IMR-90 (cell line): ENCODE results near the gene KCTD2. TPM values are rescaled to one million over a fixed set of nuclear protein-coding genes. Genes with fewer than 3 reads are reported as not detected.

Source experiments
- microRNA-seq, 2 experiments: library from miRNA; stranded (forward) in 1 of 2; unstranded in 1 of 2; fragments of 10-50 nt in 1 of 2; fragments of <30 nt in 1 of 2; gene quantifications in 1 of 2; microRNA quantifications in 1 of 2; one replicate each; pipeline versions ENCODE3 to v1.1.0; 2013 to 2020; ENCODE audit not compliant: insufficient read depth in 1 of 2, insufficient read length in 1 of 2, unreplicated experiment in 1 of 2
- polyA plus RNA-seq, 3 experiments: library from polyadenylated mRNA; depleted of rRNA; stranded (reverse); fragments of >200 nt; gene quantifications; 2 replicates each; pipeline ENCODE4 v1.2.3, GENCODE V29; 2012; ENCODE audit warnings: low replicate concordance in 1 of 3
- small RNA-seq, 5 experiments: library from RNA; depleted of rRNA; stranded (forward); fragments of <200 nt; gene quantifications; one replicate each; pipeline ENCODE3, GENCODE V24; 2012
- total RNA-seq: library from RNA; depleted of rRNA; stranded (reverse); fragments of >200 nt; gene quantifications from 2 replicates; pipeline ENCODE4 v1.2.3, GENCODE V29; 2012; rRNA removed

The KCTD2 gene
- total and polyA plus RNA-seq, 2 of the 4 experiments (the other 2 are of a cell fraction), result 9.1 to 18.4 TPM

Small RNA genes lying within 50 kb of the gene (microRNA-seq; reads per million reads assigned to microRNA genes)
- gene AC111186.1 (ENCODE audit: insufficient read depth, insufficient read length) (not detected), gene RF00019 (ENCODE audit: insufficient read depth, insufficient read length) (not detected), gene RN7SL573P (ENCODE audit: insufficient read depth, insufficient read length) (not detected), gene RNU6-362P (ENCODE audit: insufficient read depth, insufficient read length) (not detected)

Small RNA genes lying within 50 kb of the gene (small RNA-seq; reads per million reads assigned to genes)
- gene AC111186.1 (0 reads per million in 5 experiments), gene RF00019 (0 reads per million in 5 experiments), gene RN7SL573P (0 reads per million in 5 experiments), gene RNU6-362P (0 reads per million in 5 experiments)

Other genes starting within 250 kb of the KCTD2 start
- not detected in 2 replicates for gene GRIN2C, start 187.3 kb upstream of the KCTD2 start, total RNA-seq
- 0.22 TPM in 1 of 2 replicates, not detected in the other for gene GRIN2C, start 187.3 kb upstream of the KCTD2 start, polyA plus RNA-seq (2012; rRNA removed)
- 12.2 and 12.4 TPM in 2 replicates for gene FDXR, start 174.2 kb upstream of the KCTD2 start, total RNA-seq
- 18.6 and 21.9 TPM in 2 replicates for gene FDXR, start 174.2 kb upstream of the KCTD2 start, polyA plus RNA-seq (2012; rRNA removed)
- gene FADS6, start 153.6 kb upstream of the KCTD2 start, total RNA-seq, result not detected in 2 replicates
- gene FADS6, start 153.6 kb upstream of the KCTD2 start, polyA plus RNA-seq (2012; rRNA removed), result not detected in 2 replicates
- not detected in 2 replicates for gene USH1G, start 124.0 kb upstream of the KCTD2 start, total RNA-seq
- not detected in 2 replicates for gene USH1G, start 124.0 kb upstream of the KCTD2 start, polyA plus RNA-seq (2012; rRNA removed)
- gene OTOP2, start 123.0 kb upstream of the KCTD2 start, total RNA-seq, result not detected in 2 replicates
- gene OTOP2, start 123.0 kb upstream of the KCTD2 start, polyA plus RNA-seq (2012; rRNA removed), result not detected in 2 replicates
- gene OTOP3, start 111.3 kb upstream of the KCTD2 start, total RNA-seq, result not detected in 2 replicates
- not detected in 2 replicates for gene OTOP3, start 111.3 kb upstream of the KCTD2 start, polyA plus RNA-seq (2012; rRNA removed)
- 0.18 and 0.56 TPM in 2 replicates for gene HID1, start 74.5 kb upstream of the KCTD2 start, total RNA-seq
- gene HID1, start 74.5 kb upstream of the KCTD2 start, polyA plus RNA-seq (2012; rRNA removed), result 1.7 and 2.7 TPM in 2 replicates
- 5.6 and 5.7 TPM in 2 replicates for gene CDR2L, start 59.6 kb upstream of the KCTD2 start, total RNA-seq
- 18.9 and 23.2 TPM in 2 replicates for gene CDR2L, start 59.6 kb upstream of the KCTD2 start, polyA plus RNA-seq (2012; rRNA removed)
- gene MRPL58, start 34.6 kb upstream of the KCTD2 start, total RNA-seq, result 42.5 and 53.9 TPM in 2 replicates
- gene MRPL58, start 34.6 kb upstream of the KCTD2 start, polyA plus RNA-seq (2012; rRNA removed), result 49.0 and 53.0 TPM in 2 replicates
- 365 and 373 TPM in 2 replicates for gene ATP5PD, start 256 bp upstream of the KCTD2 start, total RNA-seq
- 331 and 425 TPM in 2 replicates for gene ATP5PD, start 256 bp upstream of the KCTD2 start, polyA plus RNA-seq (2012; rRNA removed)
- 1.1 and 1.8 TPM in 2 replicates for gene SLC16A5, start 40.7 kb downstream of the KCTD2 start, total RNA-seq
- gene SLC16A5, start 40.7 kb downstream of the KCTD2 start, polyA plus RNA-seq (2012; rRNA removed), result 5.9 and 7.1 TPM in 2 replicates
- 1.7 and 1.8 TPM in 2 replicates for gene ARMC7, start 62.7 kb downstream of the KCTD2 start, total RNA-seq
- 6.9 and 7.3 TPM in 2 replicates for gene ARMC7, start 62.7 kb downstream of the KCTD2 start, polyA plus RNA-seq (2012; rRNA removed)
- 23.1 and 24.0 TPM in 2 replicates for gene NT5C, start 84.5 kb downstream of the KCTD2 start, total RNA-seq
- gene NT5C, start 84.5 kb downstream of the KCTD2 start, polyA plus RNA-seq (2012; rRNA removed), result 44.6 and 62.1 TPM in 2 replicates
- gene JPT1, start 107.3 kb downstream of the KCTD2 start, total RNA-seq, result 118 and 127 TPM in 2 replicates
- 236 and 272 TPM in 2 replicates for gene JPT1, start 107.3 kb downstream of the KCTD2 start, polyA plus RNA-seq (2012; rRNA removed)
- 71.3 and 133 TPM in 2 replicates for gene SUMO2, start 135.7 kb downstream of the KCTD2 start, total RNA-seq
- gene SUMO2, start 135.7 kb downstream of the KCTD2 start, polyA plus RNA-seq (2012; rRNA removed), result 75.5 and 83.7 TPM in 2 replicates
- 26.7 and 29.4 TPM in 2 replicates for gene NUP85, start 158.5 kb downstream of the KCTD2 start, total RNA-seq
- 54.4 and 59.3 TPM in 2 replicates for gene NUP85, start 158.5 kb downstream of the KCTD2 start, polyA plus RNA-seq (2012; rRNA removed)
- 12.8 and 15.1 TPM in 2 replicates for gene GGA3, start 214.4 kb downstream of the KCTD2 start, total RNA-seq
- gene GGA3, start 214.4 kb downstream of the KCTD2 start, polyA plus RNA-seq (2012; rRNA removed), result 35.2 and 37.7 TPM in 2 replicates
- 55.9 and 62.5 TPM in 2 replicates for gene MRPS7, start 214.7 kb downstream of the KCTD2 start, total RNA-seq
- 60.5 and 70.3 TPM in 2 replicates for gene MRPS7, start 214.7 kb downstream of the KCTD2 start, polyA plus RNA-seq (2012; rRNA removed)
- gene MIF4GD, start 224.0 kb downstream of the KCTD2 start, total RNA-seq, result 3.3 and 4.1 TPM in 2 replicates
- 6.9 and 7.7 TPM in 2 replicates for gene MIF4GD, start 224.0 kb downstream of the KCTD2 start, polyA plus RNA-seq (2012; rRNA removed)
- 8.3 and 9.1 TPM in 2 replicates for gene SLC25A19, start 242.2 kb downstream of the KCTD2 start, total RNA-seq
- gene SLC25A19, start 242.2 kb downstream of the KCTD2 start, polyA plus RNA-seq (2012; rRNA removed), result 9.2 and 10.1 TPM in 2 replicates